ENCODE measurements around the gene ROMO1.
"Not testable (repeated sequence)": the region's sequence is repeated elsewhere in the genome, so short reads cannot be mapped to it uniquely, and the experiment has no call there.

The ROMO1 gene

DNA sequence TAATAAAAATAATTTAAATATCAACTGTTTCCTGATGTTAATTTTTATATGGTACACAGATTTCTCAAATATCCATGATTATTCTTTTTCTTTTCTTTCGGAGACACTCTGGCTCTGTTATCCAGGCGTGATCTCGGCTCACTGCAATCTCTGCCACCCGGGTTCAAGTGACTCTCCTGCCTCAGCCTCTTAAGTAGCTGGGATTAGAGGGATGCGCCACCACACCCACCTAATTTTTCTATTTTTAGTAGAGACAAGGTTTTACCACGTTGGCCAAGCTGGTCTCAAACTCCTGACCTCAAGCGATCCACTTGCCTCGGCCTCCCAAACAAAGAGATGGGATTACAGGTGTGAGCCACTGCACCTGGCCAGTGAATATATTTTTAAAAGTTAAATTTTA, 20.5 kb downstream of the ROMO1 start:
- Histone ChIP-seq H3K4me2 (ENCODE audit: low read length) (no peak overlapping the region), H3K36me3 (replicated peaks; ENCODE audit: low read depth, low read length) (peaks cover 82% of the 10 kb centered on the region), H3K4me1 (ENCODE audit: low read length) (no peaks in the 10 kb centered on the region), H3K79me2 (ENCODE audit: low read length) (peaks cover 97% of the 10 kb centered on the region), H3K4me3 (ENCODE audit: low read length) (no peak overlapping the region), H3K9ac (ENCODE audit: low read length) (no peak overlapping the region), H3K27ac (ENCODE audit: low read length) (no peak overlapping the region), H2AFZ (ENCODE audit: low read depth, low read length) (no peak overlapping the region), H4K20me1 (ENCODE audit: insufficient read depth, low read length) (peaks cover 89% of the 10 kb centered on the region), H3K9me3 (ENCODE audit: insufficient read depth, low read length) (no peaks in the 10 kb centered on the region), H3K27me3 (ENCODE audit: low read depth, low read length) (no peaks in the 10 kb centered on the region)
- TF ChIP-seq EZH2phosphoT487 (IDR thresholded peaks at IDR 0.05; ENCODE audit: low read depth) = no peak
- TF ChIP-seq, protein P1, sequence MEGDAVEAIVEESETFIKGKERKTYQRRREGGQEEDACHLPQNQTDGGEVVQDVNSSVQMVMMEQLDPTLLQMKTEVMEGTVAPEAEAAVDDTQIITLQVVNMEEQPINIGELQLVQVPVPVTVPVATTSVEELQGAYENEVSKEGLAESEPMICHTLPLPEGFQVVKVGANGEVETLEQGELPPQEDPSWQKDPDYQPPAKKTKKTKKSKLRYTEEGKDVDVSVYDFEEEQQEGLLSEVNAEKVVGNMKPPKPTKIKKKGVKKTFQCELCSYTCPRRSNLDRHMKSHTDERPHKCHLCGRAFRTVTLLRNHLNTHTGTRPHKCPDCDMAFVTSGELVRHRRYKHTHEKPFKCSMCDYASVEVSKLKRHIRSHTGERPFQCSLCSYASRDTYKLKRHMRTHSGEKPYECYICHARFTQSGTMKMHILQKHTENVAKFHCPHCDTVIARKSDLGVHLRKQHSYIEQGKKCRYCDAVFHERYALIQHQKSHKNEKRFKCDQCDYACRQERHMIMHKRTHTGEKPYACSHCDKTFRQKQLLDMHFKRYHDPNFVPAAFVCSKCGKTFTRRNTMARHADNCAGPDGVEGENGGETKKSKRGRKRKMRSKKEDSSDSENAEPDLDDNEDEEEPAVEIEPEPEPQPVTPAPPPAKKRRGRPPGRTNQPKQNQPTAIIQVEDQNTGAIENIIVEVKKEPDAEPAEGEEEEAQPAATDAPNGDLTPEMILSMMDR (IDR thresholded peaks at IDR 0.05; ENCODE audit: low read depth, low read length) = no peak

DNA sequence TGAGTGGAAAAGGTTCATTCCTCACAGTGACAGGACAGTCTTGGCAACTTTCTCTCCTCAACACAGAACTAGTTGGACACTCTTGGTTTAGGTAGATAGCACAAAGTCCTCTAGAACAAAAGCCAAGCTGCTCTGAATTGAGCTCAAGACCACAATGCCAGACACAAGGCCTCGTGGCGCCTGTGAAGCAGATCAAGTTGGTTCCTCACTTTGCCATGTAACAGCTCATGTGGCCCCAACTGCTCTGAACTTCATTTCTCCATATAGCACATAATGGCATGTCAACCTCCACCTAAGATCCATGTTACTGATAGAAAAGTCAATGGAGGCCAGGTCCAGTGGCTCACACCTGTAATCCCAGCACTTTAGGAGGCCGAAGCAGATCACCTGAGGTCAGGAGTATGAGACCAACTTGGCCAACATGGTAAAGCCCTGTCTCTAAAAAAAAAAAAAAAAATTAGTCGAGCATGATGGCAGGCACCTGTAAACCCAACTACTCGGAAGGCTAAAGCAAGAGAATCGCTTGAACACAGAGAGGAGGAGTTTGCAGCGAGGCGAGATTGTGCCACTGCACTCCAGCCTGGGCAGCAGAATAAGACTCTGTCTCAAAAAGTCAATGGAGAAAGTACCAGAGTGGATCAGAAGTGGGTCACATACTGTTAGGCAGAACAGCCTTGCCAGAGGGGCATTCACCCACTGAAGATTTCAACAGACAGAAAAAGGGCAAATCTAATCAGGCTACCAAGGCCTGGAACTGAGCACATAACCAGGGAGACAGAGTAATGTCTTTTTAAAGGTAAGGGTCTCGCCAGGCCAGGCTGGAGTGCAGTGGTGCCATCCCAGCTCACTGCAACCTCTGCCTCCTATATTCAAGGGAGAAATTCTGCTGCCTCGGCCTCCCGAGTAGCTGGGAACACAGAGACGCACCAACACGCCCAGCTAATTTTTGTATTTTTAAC, 21.2 kb downstream of the ROMO1 start:
- Histone ChIP-seq H3K4me2 (ENCODE audit: low read length) (no peak overlapping the region), H3K9me3 (ENCODE audit: insufficient read depth, low read length) (no peaks in the 10 kb centered on the region), H2AFZ (ENCODE audit: low read depth, low read length) (no peak overlapping the region), H3K79me2 (ENCODE audit: low read length) (peaks cover 97% of the 10 kb centered on the region), H4K20me1 (ENCODE audit: insufficient read depth, low read length) (peaks cover 88% of the 10 kb centered on the region), H3K27ac (ENCODE audit: low read length) (no peak overlapping the region), H3K9ac (ENCODE audit: low read length) (no peak overlapping the region), H3K27me3 (ENCODE audit: low read depth, low read length) (no peaks in the 10 kb centered on the region), H3K4me3 (ENCODE audit: low read length) (no peak overlapping the region), H3K4me1 (ENCODE audit: low read length) (no peaks in the 10 kb centered on the region), H3K36me3 (replicated peaks; ENCODE audit: low read depth, low read length) (peaks cover 81% of the 10 kb centered on the region)
- TF ChIP-seq, protein P1 (IDR thresholded peaks at IDR 0.05; ENCODE audit: low read depth, low read length) = no peak
- TF ChIP-seq EZH2phosphoT487 (IDR thresholded peaks at IDR 0.05; ENCODE audit: low read depth) = no peak

- peaks cover 98% of the 10 kb centered on the region for H3K79me2 ChIP-seq (ENCODE audit: low read length)
- no peaks in the 10 kb centered on the region for H3K27me3 ChIP-seq (ENCODE audit: low read depth, low read length)
- no peak overlapping the region for H3K4me2 ChIP-seq (ENCODE audit: low read length)
- H3K4me3 ChIP-seq (ENCODE audit: low read length) = no peak overlapping the region
- H3K36me3 ChIP-seq (replicated peaks; ENCODE audit: low read depth, low read length) = peaks cover 82% of the 10 kb centered on the region
- H3K9ac ChIP-seq (ENCODE audit: low read length) = no peak overlapping the region
- TF ChIP-seq EZH2phosphoT487 (IDR thresholded peaks at IDR 0.05; ENCODE audit: low read depth) = no peak
- TF ChIP-seq, protein P1 (IDR thresholded peaks at IDR 0.05; ENCODE audit: low read depth, low read length) = no peak
- no peaks in the 10 kb centered on the region for H3K4me1 ChIP-seq (ENCODE audit: low read length)
- H3K9me3 ChIP-seq (ENCODE audit: insufficient read depth, low read length) = no peaks in the 10 kb centered on the region
- no peak overlapping the region for H2AFZ ChIP-seq (ENCODE audit: low read depth, low read length)
- peaks cover 90% of the 10 kb centered on the region for H4K20me1 ChIP-seq (ENCODE audit: insufficient read depth, low read length)
- no peak overlapping the region for H3K27ac ChIP-seq (ENCODE audit: low read length)
Observed at GRCh38 chr20:35721219-35721618, 22.0 kb downstream of the ROMO1 start.

DNA sequence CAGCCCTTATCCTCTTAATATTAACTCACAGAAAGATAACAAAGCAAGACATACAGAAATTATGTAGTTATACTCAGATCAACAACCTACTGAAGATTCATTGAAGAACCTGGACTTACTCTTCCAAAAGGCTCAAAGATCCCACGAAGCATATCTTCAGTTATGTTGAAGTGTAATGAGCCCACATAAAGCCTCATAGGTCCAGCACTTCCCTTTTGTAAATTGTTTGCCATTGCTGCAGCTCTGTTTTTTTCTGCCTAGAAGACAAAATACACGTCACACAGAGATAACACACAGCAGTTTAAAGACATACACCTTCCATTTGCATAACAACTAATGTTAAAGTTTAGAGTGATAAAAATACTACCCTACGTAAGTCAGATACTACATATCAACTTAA, 22.4 kb downstream of the ROMO1 start:
- Histone ChIP-seq H3K9me3 (ENCODE audit: insufficient read depth, low read length) (no peaks in the 10 kb centered on the region), H4K20me1 (ENCODE audit: insufficient read depth, low read length) (peaks cover 90% of the 10 kb centered on the region), H2AFZ (ENCODE audit: low read depth, low read length) (no peak overlapping the region), H3K27ac (ENCODE audit: low read length) (no peak overlapping the region), H3K9ac (ENCODE audit: low read length) (no peak overlapping the region), H3K4me3 (ENCODE audit: low read length) (no peak overlapping the region), H3K4me2 (ENCODE audit: low read length) (no peak overlapping the region), H3K4me1 (ENCODE audit: low read length) (no peaks in the 10 kb centered on the region), H3K27me3 (ENCODE audit: low read depth, low read length) (no peaks in the 10 kb centered on the region), H3K36me3 (replicated peaks; ENCODE audit: low read depth, low read length) (peaks cover 82% of the 10 kb centered on the region), H3K79me2 (ENCODE audit: low read length) (peaks cover 98% of the 10 kb centered on the region)
- no peak for TF ChIP-seq EZH2phosphoT487 (IDR thresholded peaks at IDR 0.05; ENCODE audit: low read depth)
- TF ChIP-seq, protein P1 (IDR thresholded peaks at IDR 0.05; ENCODE audit: low read depth, low read length) = no peak

GRCh38 chr20:35723275-35723639, 24.1 kb downstream of the ROMO1 start:
- peaks cover 96% of the 10 kb centered on the region for H3K79me2 ChIP-seq (ENCODE audit: low read length)
- not testable (repeated sequence) for H3K4me1 ChIP-seq (ENCODE audit: low read length); H3K27ac ChIP-seq (ENCODE audit: low read length); H3K27me3 ChIP-seq (ENCODE audit: low read depth, low read length); H3K4me2 ChIP-seq (ENCODE audit: low read length); H2AFZ ChIP-seq (ENCODE audit: low read depth, low read length); H3K9me3 ChIP-seq (ENCODE audit: insufficient read depth, low read length); H3K4me3 ChIP-seq (ENCODE audit: low read length); H3K9ac ChIP-seq (ENCODE audit: low read length)
- peaks cover 77% of the 10 kb centered on the region for H3K36me3 ChIP-seq (replicated peaks; ENCODE audit: low read depth, low read length)
- H4K20me1 ChIP-seq (ENCODE audit: insufficient read depth, low read length) = peaks cover 86% of the 10 kb centered on the region

DNA sequence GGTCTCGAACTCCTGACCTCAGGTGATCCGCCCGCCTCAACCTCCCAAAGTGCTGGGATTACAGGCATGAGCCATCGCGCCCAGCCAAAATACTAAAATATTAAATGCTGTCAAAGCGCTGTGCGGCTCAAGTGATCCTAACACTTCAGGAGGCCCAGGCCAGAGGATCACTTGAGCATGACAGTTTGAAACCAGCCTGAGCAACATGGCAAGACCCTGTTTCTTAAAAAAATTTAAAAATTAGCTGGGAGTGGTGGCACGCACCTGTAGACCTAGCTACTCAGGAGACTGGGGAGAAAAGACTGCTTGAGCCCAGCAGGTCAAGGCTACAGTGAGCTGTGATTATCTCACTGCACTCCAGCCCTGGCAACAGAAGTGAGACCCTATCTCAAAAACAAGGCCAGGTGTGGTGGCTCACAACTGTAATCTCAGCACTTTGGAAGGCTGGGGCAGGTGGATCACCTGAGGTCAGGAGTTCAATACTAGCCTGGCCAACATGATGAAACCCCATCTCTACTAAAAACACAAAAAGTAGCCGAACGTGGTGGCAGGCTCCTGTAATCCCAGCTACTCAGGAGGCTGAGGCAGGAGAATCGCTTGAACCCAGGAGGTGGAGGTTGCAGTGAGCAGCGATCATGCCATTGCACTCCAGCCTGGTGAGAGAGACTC, 24.6 kb downstream of the ROMO1 start:
- H4K20me1 ChIP-seq (ENCODE audit: insufficient read depth, low read length) = peaks cover 82% of the 10 kb centered on the region
- H3K9ac ChIP-seq (ENCODE audit: low read length); H2AFZ ChIP-seq (ENCODE audit: low read depth, low read length); H3K27me3 ChIP-seq (ENCODE audit: low read depth, low read length); H3K27ac ChIP-seq (ENCODE audit: low read length); H3K4me1 ChIP-seq (ENCODE audit: low read length); H3K4me3 ChIP-seq (ENCODE audit: low read length); H3K9me3 ChIP-seq (ENCODE audit: insufficient read depth, low read length); H3K4me2 ChIP-seq (ENCODE audit: low read length): not testable (repeated sequence)
- H3K36me3 ChIP-seq (replicated peaks; ENCODE audit: low read depth, low read length) = peaks cover 76% of the 10 kb centered on the region
- H3K79me2 ChIP-seq (ENCODE audit: low read length) = peaks cover 96% of the 10 kb centered on the region
